ENCODE measurements around the gene PCIF1.

Gene PCIF1

DNA sequence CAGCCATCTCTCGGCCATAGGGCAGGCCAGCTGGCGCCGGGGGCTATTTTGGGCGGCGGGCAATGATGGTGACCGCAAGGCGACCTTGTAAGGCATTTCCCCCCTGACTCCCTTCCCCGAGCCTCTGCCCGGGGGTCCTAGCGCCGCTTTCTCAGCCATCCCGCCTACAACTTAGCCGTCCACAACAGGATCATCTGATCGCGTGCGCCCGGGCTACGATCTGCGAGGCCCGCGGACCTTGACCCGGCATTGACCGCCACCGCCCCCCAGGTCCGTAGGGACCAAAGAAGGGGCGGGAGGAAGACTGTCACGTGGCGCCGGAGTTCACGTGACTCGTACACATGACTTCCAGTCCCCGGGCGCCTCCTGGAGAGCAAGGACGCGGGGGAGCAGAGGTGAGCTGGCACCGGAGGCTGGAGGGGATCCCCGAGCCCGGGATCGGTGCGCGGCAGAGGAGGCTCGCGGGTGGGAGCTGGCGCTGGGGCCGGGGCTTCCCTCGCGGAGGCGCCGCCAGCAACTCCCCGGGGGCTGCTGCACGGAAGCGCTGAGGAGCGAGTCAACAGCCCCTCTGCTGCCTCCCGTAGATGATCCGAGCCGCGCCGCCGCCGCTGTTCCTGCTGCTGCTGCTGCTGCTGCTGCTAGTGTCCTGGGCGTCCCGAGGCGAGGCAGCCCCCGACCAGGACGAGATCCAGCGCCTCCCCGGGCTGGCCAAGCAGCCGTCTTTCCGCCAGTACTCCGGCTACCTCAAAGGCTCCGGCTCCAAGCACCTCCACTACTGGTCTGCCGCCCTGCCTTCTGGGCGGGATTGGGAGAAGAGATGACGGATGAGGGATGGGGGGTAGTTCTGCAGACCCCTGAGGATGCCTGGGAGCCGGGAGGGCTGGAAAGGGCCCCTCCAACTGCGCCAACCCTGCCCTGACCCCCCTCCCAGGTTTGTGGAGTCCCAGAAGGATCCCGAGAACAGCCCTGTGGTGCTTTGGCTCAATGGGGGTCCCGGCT is 43.2 kb upstream of the PCIF1 start, which contains the start of the genes CTSA and NEURL2:
TSS of gene CTSA (plus strand) at position 351 of the 999 bp plus-strand sequence. CDS start at position 585, 234 bp downstream.
TSS of gene NEURL2 (minus strand) at position 224 of the 999 bp plus-strand sequence. CDS start at position 7, 217 bp downstream.
- TF ChIP-seq, protein P1, sequence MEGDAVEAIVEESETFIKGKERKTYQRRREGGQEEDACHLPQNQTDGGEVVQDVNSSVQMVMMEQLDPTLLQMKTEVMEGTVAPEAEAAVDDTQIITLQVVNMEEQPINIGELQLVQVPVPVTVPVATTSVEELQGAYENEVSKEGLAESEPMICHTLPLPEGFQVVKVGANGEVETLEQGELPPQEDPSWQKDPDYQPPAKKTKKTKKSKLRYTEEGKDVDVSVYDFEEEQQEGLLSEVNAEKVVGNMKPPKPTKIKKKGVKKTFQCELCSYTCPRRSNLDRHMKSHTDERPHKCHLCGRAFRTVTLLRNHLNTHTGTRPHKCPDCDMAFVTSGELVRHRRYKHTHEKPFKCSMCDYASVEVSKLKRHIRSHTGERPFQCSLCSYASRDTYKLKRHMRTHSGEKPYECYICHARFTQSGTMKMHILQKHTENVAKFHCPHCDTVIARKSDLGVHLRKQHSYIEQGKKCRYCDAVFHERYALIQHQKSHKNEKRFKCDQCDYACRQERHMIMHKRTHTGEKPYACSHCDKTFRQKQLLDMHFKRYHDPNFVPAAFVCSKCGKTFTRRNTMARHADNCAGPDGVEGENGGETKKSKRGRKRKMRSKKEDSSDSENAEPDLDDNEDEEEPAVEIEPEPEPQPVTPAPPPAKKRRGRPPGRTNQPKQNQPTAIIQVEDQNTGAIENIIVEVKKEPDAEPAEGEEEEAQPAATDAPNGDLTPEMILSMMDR (IDR thresholded peaks at IDR 0.05; ENCODE audit: control insufficient read depth, extremely low read depth, insufficient read depth) = no peak

DNA sequence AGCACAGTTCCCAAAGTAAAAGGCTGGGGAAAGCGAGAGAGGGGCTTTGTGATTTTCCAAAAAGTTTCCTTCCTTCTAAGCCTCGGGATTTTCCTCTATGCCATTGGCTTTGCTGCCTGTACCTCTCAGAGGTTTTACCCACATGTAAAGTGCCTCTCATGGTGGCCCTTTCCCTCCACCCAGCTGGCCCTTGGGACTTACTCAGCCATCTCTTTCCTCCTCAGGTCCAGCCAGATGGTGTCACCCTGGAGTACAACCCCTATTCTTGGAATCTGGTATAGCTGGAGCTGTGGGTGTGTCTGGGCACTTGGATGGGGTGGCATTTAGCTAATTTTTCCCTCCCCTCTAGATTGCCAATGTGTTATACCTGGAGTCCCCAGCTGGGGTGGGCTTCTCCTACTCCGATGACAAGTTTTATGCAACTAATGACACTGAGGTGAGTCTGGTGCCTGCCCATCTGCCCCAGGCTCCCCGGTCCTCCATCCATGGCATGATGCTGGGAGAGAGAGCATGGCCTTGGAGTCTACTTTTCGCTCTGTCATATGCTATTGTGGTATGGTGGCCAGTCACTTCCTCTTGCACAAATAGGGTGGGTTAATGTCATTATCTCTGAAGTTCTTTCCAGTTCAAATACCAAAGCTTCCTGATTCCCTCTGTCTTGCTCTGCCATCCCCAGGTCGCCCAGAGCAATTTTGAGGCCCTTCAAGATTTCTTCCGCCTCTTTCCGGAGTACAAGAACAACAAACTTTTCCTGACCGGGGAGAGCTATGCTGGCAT is 42.2 kb upstream of the PCIF1 start:
- TF ChIP-seq, protein P1 (IDR thresholded peaks at IDR 0.05; ENCODE audit: control insufficient read depth, extremely low read depth, insufficient read depth) = peak; percentile 34
- peak overlapping the region; percentile 96 for H3K4me3 ChIP-seq (ENCODE audit: low read depth, low read length)
- DNase-seq (ENCODE audit: low read depth) = no peak

More for the DNA sequence above, 43.2 kb upstream of the PCIF1 start, which contains the start of the genes CTSA and NEURL2:
- peak within 1 kb of the TSS; percentile 96 for H3K4me3 ChIP-seq (ENCODE audit: low read depth, low read length)
- peak; percentile 73 for DNase-seq (ENCODE audit: low read depth)

DNA sequence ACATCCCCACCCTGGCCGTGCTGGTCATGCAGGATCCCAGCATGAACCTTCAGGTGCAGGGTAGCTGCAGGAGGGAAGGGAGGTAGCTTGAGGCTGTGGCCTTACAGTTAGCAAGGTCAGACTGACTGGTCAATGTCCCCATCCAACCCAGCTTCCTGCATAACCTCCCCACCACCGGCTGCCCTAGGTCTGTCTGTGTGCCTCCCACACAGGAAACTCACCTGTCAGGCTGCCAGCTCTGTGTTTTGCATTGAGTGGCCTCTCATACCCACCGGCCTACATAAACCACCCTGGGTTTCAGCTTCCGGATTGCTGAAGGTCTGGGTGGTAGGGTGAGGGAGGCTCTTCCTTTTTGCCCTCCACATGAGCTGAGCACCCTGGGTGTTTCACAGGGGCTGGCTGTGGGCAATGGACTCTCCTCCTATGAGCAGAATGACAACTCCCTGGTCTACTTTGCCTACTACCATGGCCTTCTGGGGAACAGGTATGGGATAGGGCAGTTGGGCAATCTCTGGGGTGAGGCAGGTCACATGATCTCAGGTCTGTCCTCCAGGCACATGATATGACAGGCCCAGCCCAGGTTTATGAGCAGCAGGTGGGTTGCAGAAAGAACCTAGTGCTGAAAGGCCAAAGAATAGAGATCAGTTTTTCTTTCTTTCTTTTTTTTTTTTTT is 41.5 kb upstream of the PCIF1 start:
- no peak for DNase-seq (ENCODE audit: low read depth)
- TF ChIP-seq, protein P1 (IDR thresholded peaks at IDR 0.05; ENCODE audit: control insufficient read depth, extremely low read depth, insufficient read depth) = no peak
- no peak overlapping the region for H3K4me3 ChIP-seq (ENCODE audit: low read depth, low read length)

DNA sequence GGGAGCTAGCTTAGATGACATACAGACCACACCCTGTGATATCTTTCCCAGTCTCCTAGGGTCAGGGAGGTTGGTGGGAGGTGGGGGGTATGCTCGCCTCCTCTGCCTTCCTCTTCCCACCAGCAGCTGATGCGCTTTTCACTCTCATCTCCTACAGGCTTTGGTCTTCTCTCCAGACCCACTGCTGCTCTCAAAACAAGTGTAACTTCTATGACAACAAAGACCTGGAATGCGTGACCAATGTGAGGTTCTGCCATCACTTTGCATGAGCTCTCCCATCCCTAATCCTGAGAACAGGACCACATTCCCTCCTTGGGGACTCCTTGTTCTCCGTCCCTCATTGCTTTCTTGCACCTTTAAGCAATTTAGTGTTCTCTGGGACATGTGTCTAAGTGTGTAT is 40.7 kb upstream of the PCIF1 start:
- TF ChIP-seq, protein P1 (IDR thresholded peaks at IDR 0.05; ENCODE audit: control insufficient read depth, extremely low read depth, insufficient read depth) = no peak
- DNase-seq (ENCODE audit: low read depth) = no peak
- no peak overlapping the region for H3K4me3 ChIP-seq (ENCODE audit: low read depth, low read length)

DNA sequence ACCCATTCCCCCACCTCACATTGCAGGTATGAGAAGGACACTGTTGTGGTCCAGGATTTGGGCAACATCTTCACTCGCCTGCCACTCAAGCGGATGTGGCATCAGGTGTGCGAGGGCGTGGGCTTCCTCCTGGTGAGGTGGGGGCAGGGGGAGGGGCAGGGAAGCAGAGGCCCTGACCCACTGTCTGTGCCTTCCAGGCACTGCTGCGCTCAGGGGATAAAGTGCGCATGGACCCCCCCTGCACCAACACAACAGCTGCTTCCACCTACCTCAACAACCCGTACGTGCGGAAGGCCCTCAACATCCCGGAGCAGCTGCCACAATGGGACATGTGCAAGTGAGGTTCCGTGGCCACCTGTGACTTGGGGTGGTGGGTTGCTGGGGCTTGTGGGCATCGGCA is 39.7 kb upstream of the PCIF1 start:
- DNase-seq (ENCODE audit: low read depth) = no peak
- TF ChIP-seq, protein P1 (IDR thresholded peaks at IDR 0.05; ENCODE audit: control insufficient read depth, extremely low read depth, insufficient read depth) = no peak
- no peak overlapping the region for H3K4me3 ChIP-seq (ENCODE audit: low read depth, low read length)

DNA sequence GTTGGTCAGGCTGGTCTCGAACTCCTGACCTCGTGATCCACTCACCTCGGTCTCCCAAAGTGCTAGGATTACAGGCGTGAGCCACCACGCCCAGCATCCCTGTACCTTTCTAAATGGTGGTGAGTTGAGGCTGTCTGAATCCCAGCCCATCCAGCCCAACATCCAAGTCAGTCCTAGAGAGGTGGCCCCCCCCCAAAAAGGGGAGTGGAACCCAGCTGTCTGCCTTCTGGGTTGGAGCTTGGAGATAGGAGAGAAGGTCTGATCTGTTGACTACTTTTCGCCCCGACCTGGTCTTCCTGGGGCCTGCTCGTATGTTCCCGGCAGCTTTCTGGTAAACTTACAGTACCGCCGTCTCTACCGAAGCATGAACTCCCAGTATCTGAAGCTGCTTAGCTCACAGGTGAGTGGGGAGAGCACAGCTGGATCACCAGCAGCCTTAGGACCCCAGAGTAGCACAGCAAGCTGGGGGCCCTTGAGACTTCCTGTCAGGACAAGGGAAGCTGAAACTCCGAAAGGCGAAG is 37.8 kb upstream of the PCIF1 start:
- TF ChIP-seq, protein P1 (IDR thresholded peaks at IDR 0.05; ENCODE audit: control insufficient read depth, extremely low read depth, insufficient read depth) = no peak
- H3K4me3 ChIP-seq (ENCODE audit: low read depth, low read length) = no peak overlapping the region
- DNase-seq (ENCODE audit: low read depth) = no peak
